Measurements from ENCODE around the gene MYORG.

MYORG gene

GRCh38 chr9:34376596-34377403 is at the start of gene MYORG:
Gene MYORG (minus strand): TSS chr9:34376898. CDS start chr9:34372943, 3,955 bp downstream.
- DNase-seq, result peak; percentile 98 to 99

GRCh38 chr9:34419716-34420504 is 43.2 kb upstream of the MYORG start:
- no peak for DNase-seq

GRCh38 chr9:34417734-34418133 is 41.0 kb upstream of the MYORG start:
- no peak for DNase-seq

GRCh38 chr9:34413231-34413852 is 36.6 kb upstream of the MYORG start:
- DNase-seq, result peak; percentile 35 to 39

GRCh38 chr9:34412336-34412735 is 35.6 kb upstream of the MYORG start:
- no peak for DNase-seq

- no peak for DNase-seq
These were observed 32.5 kb upstream of the MYORG start for GRCh38 chr9:34409154-34409553.

- DNase-seq, result no peak
These were observed 31.5 kb upstream of the MYORG start for GRCh38 chr9:34408173-34408572.

- no peak for DNase-seq
These were observed 29.5 kb upstream of the MYORG start for GRCh38 chr9:34406219-34406618.

- DNase-seq, result no peak
These were observed 29.0 kb upstream of the MYORG start for GRCh38 chr9:34405719-34406118.

GRCh38 chr9:34403554-34404380 is 27.1 kb upstream of the MYORG start:
- peak; percentile 64 to 69 for DNase-seq

- no peak for DNase-seq
These were observed 24.2 kb upstream of the MYORG start for GRCh38 chr9:34400686-34401602.

GRCh38 chr9:34400275-34400674 is 23.6 kb upstream of the MYORG start:
- DNase-seq, result no peak

GRCh38 chr9:34399729-34400128 is 23.0 kb upstream of the MYORG start:
- no peak for DNase-seq

- DNase-seq, result no peak
These were observed 22.2 kb upstream of the MYORG start for GRCh38 chr9:34398875-34399274.

- no peak for DNase-seq
These were observed 19.8 kb upstream of the MYORG start for GRCh38 chr9:34396276-34397214.

- DNase-seq, result no peak
These were observed 15.8 kb upstream of the MYORG start for GRCh38 chr9:34392511-34392910.

GRCh38 chr9:34387239-34387638 is 10.5 kb upstream of the MYORG start:
- DNase-seq, result no peak

- DNase-seq, result no peak
These were observed 10.0 kb upstream of the MYORG start for GRCh38 chr9:34386656-34387055.

GRCh38 chr9:34385561-34386230 is 9.0 kb upstream of the MYORG start:
- no peak for DNase-seq
